ENCODE measurements around the gene PCCA. TPM values are rescaled to one million over a fixed set of nuclear protein-coding genes. Genes with fewer than 3 reads are reported as not detected.

Gene PCCA
- total and polyA plus RNA-seq, 2 of the 13 experiments (the other 11 are each of a cell fraction or from before 2014, with no cell fraction given): 15.0 to 32.2 TPM

- in situ Hi-C loops (cut with HindIII; ENCODE audit: extremely low pct_ligation_motif_present, low pct_unique_long_range_greater_than_20kb): no loop called here
- ATAC-seq (no peak), FAIRE-seq (no peak), DNase-seq (ENCODE audit: low spot score) (no peak)
- TF ChIP-seq PPARG (CRISPR knock-in tag; conservative IDR thresholded peaks at IDR 0.05) (no peak), CEBPG (CRISPR knock-in tag; IDR thresholded peaks at IDR 0.05) (no peak), ELK4 (CRISPR knock-in tag; IDR thresholded peaks at IDR 0.05; ENCODE audit: borderline replicate concordance) (no peak), CCDC6 (CRISPR knock-in tag; IDR thresholded peaks at IDR 0.05) (no peak), NFE2L2 (IDR thresholded peaks at IDR 0.05; ENCODE audit: low read length) (no peak), AKAP8 (CRISPR knock-in tag; IDR thresholded peaks at IDR 0.05) (no peak), JUN (CRISPR knock-in tag; IDR thresholded peaks at IDR 0.05) (no peak), ZBTB4 (CRISPR knock-in tag; IDR thresholded peaks at IDR 0.05; ENCODE audit: borderline replicate concordance) (no peak), ZNF556 (CRISPR knock-in tag; IDR thresholded peaks at IDR 0.05; ENCODE audit: borderline replicate concordance) (no peak), MLX (CRISPR knock-in tag; IDR thresholded peaks at IDR 0.05) (no peak), CENPT (CRISPR knock-in tag; IDR thresholded peaks at IDR 0.05; ENCODE audit: low read depth) (no peak)
- no peak overlapping the region for H2AFZ ChIP-seq (ENCODE audit: low read length)
- no peaks in the 10 kb centered on the region for H3K9me3 ChIP-seq (ENCODE audit: low read length)
- peaks cover 1 to 12% of the 10 kb centered on the region in 2 experiments; a peak in 3 of 5 replicates for H3K36me3 ChIP-seq (replicated peaks in 1 of 2; ENCODE audit: control insufficient read depth in 1 of 2, insufficient read depth in 2 of 2, low read length in 2 of 2)
- ChIA-PET POLR2A (interaction anchor here (0.6 kb wide), 2 partner anchors 10 to 42 kb away, joined by 3 read pairs; no protein-coding TSS in a partner anchor), CTCF (ENCODE audit: low intra/inter-chr PET ratio, low total read pairs) (no interaction called here)
- 93% methylated on average over 2 of the region's 2 CpGs for WGBS (ENCODE audit: low lambda C conversion rate)
- intact Hi-C loops (cut with micrococcal nuclease; ENCODE audit: unreplicated experiment): no loop called here
- H3K4me3 ChIP-seq (replicated peaks in 1 of 3; ENCODE audit: insufficient read depth in 1 of 3, low read depth in 2 of 3, low read length in 3 of 3): no peak overlapping the region
- BruUV-seq (replicated peaks): no TSS peak
- H3K9ac ChIP-seq (ENCODE audit: insufficient read depth, low read depth, low read length): no peak overlapping the region
- no peak overlapping the region for H3K4me2 ChIP-seq (ENCODE audit: low read depth, low read length)
- peaks cover 41% of the 10 kb centered on the region for H3K79me2 ChIP-seq (ENCODE audit: insufficient read depth, low read length)
- no peaks in the 10 kb centered on the region for H3K27me3 ChIP-seq (ENCODE audit: control insufficient read depth in 1 of 2, insufficient read depth in 2 of 2, low read length in 2 of 2)
- no peaks in the 10 kb centered on the region for H4K20me1 ChIP-seq (ENCODE audit: insufficient read depth, low read length)
- H3K4me1 ChIP-seq (ENCODE audit: insufficient read depth, low read length): peaks cover 42% of the 10 kb centered on the region
- no peak overlapping the region for H3K27ac ChIP-seq (ENCODE audit: extremely low read length, insufficient read depth, low read length)
Measured at GRCh38 chr13:100102042-100102441, 13.1 kb downstream of the PCCA start.
